Cardiac muscle cell (in vitro differentiated cells and primary cell): ENCODE data around the gene TMEM114. TPM values are rescaled to one million over a fixed set of nuclear protein-coding genes. Genes with fewer than 3 reads are reported as not detected.
A peak's percentile ranks its signal among the peaks of the same experiment; 100 is the strongest.
"Not testable (repeated sequence)": the region's sequence is repeated elsewhere in the genome, so short reads cannot be mapped to it uniquely, and the experiment has no call there.

Experiments used
- DNase-seq, 2 donors: peaks; one replicate each; pipeline versions ENCODE4 v3.0.0 to v3.0.0-alpha.2; 2010 to 2017; ENCODE audit warnings: low read depth in 1 of 2, low spot score in 1 of 2
- H3K27ac ChIP-seq: fragments of 200-600 bp; sonication (generic); 2 replicates; pipeline ENCODE4 v1.5.1; 2016
- H3K27me3 ChIP-seq: fragments of 200-600 bp; sonication (generic); 2 replicates; pipeline ENCODE4 v1.6.0; 2016; ENCODE audit warnings: control low read depth
- H3K36me3 ChIP-seq: fragments of 200-600 bp; sonication (generic); 2 replicates; pipeline ENCODE4 v1.5.1; 2016; ENCODE audit warnings: control low read depth
- H3K4me1 ChIP-seq: fragments of 200-600 bp; sonication (generic); 2 replicates; pipeline ENCODE4 v1.8.1; 2017; ENCODE audit warnings: low read depth, mild to moderate bottlenecking, mixed run types
- H3K4me3 ChIP-seq: fragments of 200-600 bp; sonication (generic); 2 replicates; pipeline ENCODE4 v1.5.1; 2016; ENCODE audit warnings: mild to moderate bottlenecking
- H3K9me3 ChIP-seq: fragments of 200-600 bp; sonication (generic); 2 replicates; pipeline ENCODE4 v1.5.1; 2017; ENCODE audit warnings: low read depth, mild to moderate bottlenecking, control low read depth
- polyA plus RNA-seq: library from polyadenylated mRNA; unstranded; fragments of >200 nt; fragmentation: Nextera tagmentation; extraction: Ambion mirVana; gene quantifications from 2 replicates; pipeline ENCODE4 v1.2.1, GENCODE V29; 2016
- total RNA-seq: library from RNA; depleted of rRNA; stranded (reverse); fragments of >200 nt; gene quantifications from 2 replicates; pipeline ENCODE4 v1.2.3, GENCODE V29; 2016
- TF ChIP-seq, protein P1 (sequence below): IDR thresholded peaks from 2 replicates; pipeline ENCODE4 v1.5.1; 2012; ENCODE audit warnings: low read depth, mild to moderate bottlenecking, low read length

The TMEM114 gene
- total and polyA plus RNA-seq, 2 experiments from 2014 or later = not detected

DNA sequence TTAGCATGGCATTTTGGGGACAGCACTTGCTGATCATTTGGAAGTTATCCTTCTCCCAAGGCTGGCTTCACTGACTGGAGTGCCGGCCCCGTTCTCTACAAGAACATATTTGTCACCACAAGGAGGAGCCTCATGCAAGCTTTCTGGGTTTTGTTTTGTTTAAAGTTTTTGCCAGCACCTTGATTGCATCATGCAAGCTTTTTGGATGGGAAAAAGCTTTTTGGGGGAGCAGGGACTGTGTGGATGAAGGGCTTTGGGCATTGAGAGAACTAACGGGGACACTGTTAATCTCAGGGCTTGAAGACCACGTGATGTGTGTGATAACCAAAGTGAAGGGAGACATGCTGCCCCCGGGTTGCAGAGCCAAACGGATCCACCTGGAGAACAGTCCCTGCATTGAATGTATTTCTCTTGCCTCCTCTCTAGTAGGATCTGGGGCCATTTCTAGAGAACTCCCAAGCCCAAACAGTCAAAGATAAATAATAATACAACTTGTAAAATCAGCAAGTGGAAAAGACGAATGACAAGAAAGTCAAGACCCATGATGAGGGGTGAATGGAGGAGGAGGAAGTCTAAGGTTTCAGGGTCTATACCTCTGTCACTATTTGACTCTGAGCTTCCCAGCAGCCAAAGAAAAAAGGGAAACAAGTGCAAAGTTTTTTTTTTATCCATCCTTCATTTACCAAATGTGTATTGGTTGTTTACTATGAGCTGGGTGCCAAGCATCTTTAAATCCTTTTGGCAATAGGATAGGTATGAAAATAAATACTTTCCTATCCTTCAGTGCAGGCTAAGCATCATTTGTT, 17.2 kb downstream of the TMEM114 start:
- H3K4me3 ChIP-seq = no peak overlapping the region
- no peaks in the 10 kb centered on the region for H3K9me3 ChIP-seq
- DNase-seq = peak; percentile 41 to 68
- H3K36me3 ChIP-seq = no peaks in the 10 kb centered on the region
- no peak overlapping the region for H3K27ac ChIP-seq
- no peaks in the 10 kb centered on the region for H3K4me1 ChIP-seq
- TF ChIP-seq, protein P1, sequence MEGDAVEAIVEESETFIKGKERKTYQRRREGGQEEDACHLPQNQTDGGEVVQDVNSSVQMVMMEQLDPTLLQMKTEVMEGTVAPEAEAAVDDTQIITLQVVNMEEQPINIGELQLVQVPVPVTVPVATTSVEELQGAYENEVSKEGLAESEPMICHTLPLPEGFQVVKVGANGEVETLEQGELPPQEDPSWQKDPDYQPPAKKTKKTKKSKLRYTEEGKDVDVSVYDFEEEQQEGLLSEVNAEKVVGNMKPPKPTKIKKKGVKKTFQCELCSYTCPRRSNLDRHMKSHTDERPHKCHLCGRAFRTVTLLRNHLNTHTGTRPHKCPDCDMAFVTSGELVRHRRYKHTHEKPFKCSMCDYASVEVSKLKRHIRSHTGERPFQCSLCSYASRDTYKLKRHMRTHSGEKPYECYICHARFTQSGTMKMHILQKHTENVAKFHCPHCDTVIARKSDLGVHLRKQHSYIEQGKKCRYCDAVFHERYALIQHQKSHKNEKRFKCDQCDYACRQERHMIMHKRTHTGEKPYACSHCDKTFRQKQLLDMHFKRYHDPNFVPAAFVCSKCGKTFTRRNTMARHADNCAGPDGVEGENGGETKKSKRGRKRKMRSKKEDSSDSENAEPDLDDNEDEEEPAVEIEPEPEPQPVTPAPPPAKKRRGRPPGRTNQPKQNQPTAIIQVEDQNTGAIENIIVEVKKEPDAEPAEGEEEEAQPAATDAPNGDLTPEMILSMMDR = peak; percentile 62
- peaks cover 3% of the 10 kb centered on the region for H3K27me3 ChIP-seq

DNA sequence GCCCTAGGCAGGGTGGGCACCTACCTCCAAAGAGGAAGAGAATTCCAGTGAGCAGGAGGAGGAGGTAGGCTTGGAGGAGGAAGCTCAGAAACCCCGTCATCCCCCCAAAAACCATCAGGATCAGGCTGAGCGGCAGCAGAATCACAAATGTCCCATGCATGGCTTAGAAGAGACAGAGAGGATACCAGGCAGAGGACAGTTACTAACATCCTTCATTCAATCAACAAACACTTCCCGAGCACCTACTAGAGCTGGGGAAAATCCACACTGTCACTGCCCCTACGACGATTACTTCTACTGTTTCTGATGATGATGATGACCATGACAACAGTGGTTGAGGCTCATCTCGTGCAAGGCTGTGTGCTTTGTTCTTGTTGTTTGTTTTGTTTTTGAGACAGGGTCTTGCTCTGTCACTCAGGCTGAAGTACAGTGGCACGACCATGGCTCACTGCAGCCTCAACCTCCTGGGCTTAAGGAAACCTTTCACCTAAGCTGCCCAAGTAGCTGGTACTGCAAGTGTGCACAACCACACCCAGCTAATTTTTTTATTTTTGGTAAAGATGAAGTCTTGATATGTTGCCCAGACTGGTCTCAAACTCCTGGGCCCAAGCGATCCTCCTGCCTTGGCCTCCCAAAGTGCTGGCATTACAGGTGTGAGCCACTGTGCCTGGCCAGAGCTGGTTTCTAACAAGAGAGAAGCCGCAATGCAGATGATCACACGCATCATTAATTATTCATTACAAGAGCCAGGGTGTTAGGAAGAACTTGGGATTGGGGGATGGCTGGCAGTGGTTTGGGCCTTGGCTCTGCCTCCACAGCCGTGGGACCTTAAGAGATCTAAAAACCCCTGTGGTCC, 18.0 kb downstream of the TMEM114 start:
- no peak for DNase-seq
- TF ChIP-seq, protein P1 = no peak
- no peaks in the 10 kb centered on the region for H3K9me3 ChIP-seq
- no peak overlapping the region for H3K4me3 ChIP-seq
- H3K27me3 ChIP-seq = peaks cover 3% of the 10 kb centered on the region
- H3K27ac ChIP-seq = no peak overlapping the region
- no peaks in the 10 kb centered on the region for H3K4me1 ChIP-seq
- no peaks in the 10 kb centered on the region for H3K36me3 ChIP-seq

DNA sequence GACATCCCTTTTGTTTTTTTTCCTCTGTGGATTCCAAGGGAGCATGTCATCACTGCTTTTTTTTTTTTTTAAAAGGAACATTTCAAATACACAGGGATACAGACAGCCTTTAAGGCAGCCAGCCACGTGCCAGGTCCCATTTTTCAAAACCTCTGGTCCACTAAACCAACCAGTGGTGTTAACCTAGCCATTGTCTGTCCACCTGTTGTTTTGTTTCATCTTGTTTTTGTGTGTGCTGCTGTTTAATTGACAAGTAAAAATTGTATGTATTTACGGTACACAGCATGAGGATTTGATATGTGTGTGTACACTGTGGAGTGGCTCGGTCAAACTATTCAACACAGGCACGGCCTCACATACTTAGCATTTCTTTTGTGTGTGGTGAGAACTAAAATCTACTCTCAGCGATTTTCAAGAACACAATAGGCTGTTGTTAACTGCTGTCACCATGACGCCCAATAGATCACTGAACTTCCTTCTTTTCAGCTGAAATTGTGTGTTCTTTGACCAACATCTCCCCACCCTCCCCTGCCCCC, 19.2 kb downstream of the TMEM114 start:
- H3K36me3 ChIP-seq = no peaks in the 10 kb centered on the region
- H3K27ac ChIP-seq = no peak overlapping the region
- H3K4me3 ChIP-seq = no peak overlapping the region
- TF ChIP-seq, protein P1 = no peak
- peak in 1 of 2 donors; percentile 69 for DNase-seq
- H3K4me1 ChIP-seq = no peaks in the 10 kb centered on the region
- H3K9me3 ChIP-seq = no peaks in the 10 kb centered on the region
- peaks cover 3% of the 10 kb centered on the region for H3K27me3 ChIP-seq

DNA sequence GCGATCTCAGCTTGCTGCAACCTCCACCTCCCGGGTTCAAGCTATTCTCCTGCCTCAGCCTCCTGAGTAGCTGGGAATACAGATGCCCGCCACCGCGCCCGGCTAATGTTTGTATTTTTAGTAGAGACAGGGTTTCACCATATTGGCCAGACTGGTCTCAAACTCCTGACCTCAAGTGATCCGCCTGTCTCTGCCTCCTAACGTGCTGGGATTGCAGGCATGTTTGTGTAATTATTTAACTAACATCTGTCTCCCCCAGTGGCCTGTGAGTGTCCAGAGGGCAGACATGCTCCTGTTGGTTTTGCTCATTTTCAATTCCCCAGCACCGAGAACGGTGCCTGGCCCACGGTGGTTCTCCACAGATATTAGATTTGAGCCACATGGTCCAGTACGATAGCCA, 19.9 kb downstream of the TMEM114 start:
- H3K4me1 ChIP-seq, H3K4me3 ChIP-seq, H3K9me3 ChIP-seq, H3K36me3 ChIP-seq, DNase-seq, H3K27me3 ChIP-seq, H3K27ac ChIP-seq: not testable (repeated sequence)

DNA sequence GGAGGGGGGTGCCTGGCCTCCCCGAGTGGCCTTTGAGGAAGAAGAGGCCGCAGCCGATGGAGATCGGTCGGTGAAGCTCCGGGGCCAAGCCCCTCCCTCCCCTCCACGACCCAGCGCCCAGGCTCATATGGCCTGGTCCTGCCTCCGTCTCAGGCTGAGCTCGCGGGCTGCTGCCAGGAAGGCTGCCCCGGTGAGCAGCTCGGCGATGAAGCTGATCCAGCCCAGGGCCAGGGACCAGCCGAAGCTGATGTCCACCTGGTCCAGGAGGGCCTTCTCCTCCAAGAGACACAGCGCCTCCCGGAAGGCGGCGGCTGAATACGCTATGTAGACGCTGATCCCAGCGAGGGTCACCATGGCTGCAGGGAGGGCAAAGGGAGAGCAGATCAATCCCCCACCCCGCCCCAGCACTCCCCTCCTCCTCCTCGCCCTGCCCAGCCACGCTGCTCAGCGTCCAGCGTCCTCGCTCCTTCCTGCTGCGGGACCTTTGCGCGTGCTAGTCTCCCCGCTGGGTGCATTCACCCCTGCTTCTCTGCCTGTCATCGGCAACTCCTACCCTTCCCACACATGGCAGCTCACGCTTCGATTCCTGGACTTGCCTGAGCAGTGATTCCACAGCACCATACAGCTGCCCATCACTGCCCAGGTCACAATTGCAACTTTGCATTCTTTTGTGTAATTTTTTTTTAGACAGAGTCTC, 20.5 kb downstream of the TMEM114 start:
- no peak for DNase-seq
- Histone ChIP-seq H3K4me1 (no peaks in the 10 kb centered on the region), H3K27me3 (no peaks in the 10 kb centered on the region), H3K36me3 (no peaks in the 10 kb centered on the region), H3K4me3 (no peak overlapping the region), H3K27ac (no peak overlapping the region), H3K9me3 (no peaks in the 10 kb centered on the region)
- TF ChIP-seq, protein P1 = no peak
